Measurements from ENCODE around the gene NUDCD3. TPM values are rescaled to one million over a fixed set of nuclear protein-coding genes. Genes with fewer than 3 reads are reported as not detected.

NUDCD3 gene
- total and polyA plus RNA-seq, 4 donors = 24.8 to 91.0 (median 52.4) TPM

- ATAC-seq (ENCODE audit: insufficient read depth, low FRiP score) (no peak), DNase-seq (no peak)
- Histone ChIP-seq H3K4me3 (no peak overlapping the region), H3K9me3 (ENCODE audit: control insufficient read depth in 4 of 4, insufficient read depth in 3 of 4, low read length in 3 of 4) (no peaks in the 10 kb centered on the region), H3K27me3 (ENCODE audit: control insufficient read depth in 3 of 3, insufficient read depth in 3 of 3, low read length in 2 of 3) (no peaks in the 10 kb centered on the region), H3K9ac (ENCODE audit: insufficient read depth in 1 of 2, low read length in 2 of 2) (no peak overlapping the region), H3K4me1 (ENCODE audit: control insufficient read depth in 5 of 5, insufficient read depth in 5 of 5, low read length in 5 of 5) (peaks cover 0 to 9% (median 0%) of the 10 kb centered on the region in 5 donors), H3K36me3 (ENCODE audit: control insufficient read depth in 4 of 4, insufficient read depth in 4 of 4, low read length in 4 of 4) (peaks cover 0 to 9% (median 6%) of the 10 kb centered on the region in 4 donors), H3K27ac (ENCODE audit: low read depth in 1 of 2, low read length in 1 of 2) (no peak overlapping the region)
- 36 to 53% methylated on average over 3 of the region's 3 CpGs for WGBS, 2 donors
- TF ChIP-seq CTCF (IDR thresholded peaks at IDR 0.05; ENCODE audit: control extremely low read depth, extremely low read depth) = no peak
These were observed 30.1 kb downstream of the NUDCD3 start for GRCh38 chr7:44460325-44460724.

GRCh38 chr7:44455155-44455554 is 35.3 kb downstream of the NUDCD3 start:
- Histone ChIP-seq H3K4me3 (no peak overlapping the region), H3K27me3 (ENCODE audit: control insufficient read depth in 3 of 3, insufficient read depth in 3 of 3, low read length in 2 of 3) (no peaks in the 10 kb centered on the region), H3K36me3 (ENCODE audit: control insufficient read depth in 4 of 4, insufficient read depth in 4 of 4, low read length in 4 of 4) (peaks cover 0 to 9% (median 4%) of the 10 kb centered on the region in 4 donors), H3K4me1 (ENCODE audit: control insufficient read depth in 5 of 5, insufficient read depth in 5 of 5, low read length in 5 of 5) (peaks cover 0 to 8% (median 0%) of the 10 kb centered on the region in 5 donors), H3K9me3 (ENCODE audit: control insufficient read depth in 4 of 4, insufficient read depth in 3 of 4, low read length in 3 of 4) (no peaks in the 10 kb centered on the region), H3K27ac (ENCODE audit: low read depth in 1 of 2, low read length in 1 of 2) (no peak overlapping the region), H3K9ac (ENCODE audit: insufficient read depth in 1 of 2, low read length in 2 of 2) (no peak overlapping the region)
- WGBS, 2 donors = 96 to 98% methylated on average over 3 of the region's 3 CpGs
- TF ChIP-seq CTCF (IDR thresholded peaks at IDR 0.05; ENCODE audit: control extremely low read depth, extremely low read depth) = no peak
- ATAC-seq (ENCODE audit: insufficient read depth, low FRiP score) (no peak), DNase-seq (no peak)

- Histone ChIP-seq H3K27ac (ENCODE audit: low read depth in 1 of 2, low read length in 1 of 2) (no peak overlapping the region), H3K9ac (ENCODE audit: insufficient read depth in 1 of 2, low read length in 2 of 2) (no peak overlapping the region), H3K4me3 (no peak overlapping the region), H3K27me3 (ENCODE audit: control insufficient read depth in 3 of 3, insufficient read depth in 3 of 3, low read length in 2 of 3) (no peaks in the 10 kb centered on the region), H3K9me3 (ENCODE audit: control insufficient read depth in 4 of 4, insufficient read depth in 3 of 4, low read length in 3 of 4) (no peaks in the 10 kb centered on the region), H3K4me1 (ENCODE audit: control insufficient read depth in 5 of 5, insufficient read depth in 5 of 5, low read length in 5 of 5) (peaks cover 0 to 8% (median 0%) of the 10 kb centered on the region in 5 donors), H3K36me3 (ENCODE audit: control insufficient read depth in 4 of 4, insufficient read depth in 4 of 4, low read length in 4 of 4) (peaks cover 0 to 9% (median 4%) of the 10 kb centered on the region in 4 donors)
- TF ChIP-seq CTCF (IDR thresholded peaks at IDR 0.05; ENCODE audit: control extremely low read depth, extremely low read depth) = no peak
- 96 to 98% methylated on average over 2 of the region's 2 CpGs for whole genome bisulfite sequencing, 2 donors
- no peak for ATAC-seq (ENCODE audit: insufficient read depth, low FRiP score)
- no peak for DNase-seq
These were observed 36.1 kb downstream of the NUDCD3 start for GRCh38 chr7:44454348-44454747.

- ATAC-seq (ENCODE audit: insufficient read depth, low FRiP score) (no peak), DNase-seq (no peak)
- Histone ChIP-seq H3K9ac (ENCODE audit: insufficient read depth in 1 of 2, low read length in 2 of 2) (no peak overlapping the region), H3K4me3 (no peak overlapping the region), H3K27ac (ENCODE audit: low read depth in 1 of 2, low read length in 1 of 2) (no peak overlapping the region), H3K36me3 (ENCODE audit: control insufficient read depth in 4 of 4, insufficient read depth in 4 of 4, low read length in 4 of 4) (peaks cover 0 to 16% (median 4%) of the 10 kb centered on the region in 4 donors), H3K4me1 (ENCODE audit: control insufficient read depth in 5 of 5, insufficient read depth in 5 of 5, low read length in 5 of 5) (peaks cover 0 to 8% (median 8%) of the 10 kb centered on the region in 5 donors), H3K27me3 (ENCODE audit: control insufficient read depth in 3 of 3, insufficient read depth in 3 of 3, low read length in 2 of 3) (no peaks in the 10 kb centered on the region), H3K9me3 (ENCODE audit: control insufficient read depth in 4 of 4, insufficient read depth in 3 of 4, low read length in 3 of 4) (no peaks in the 10 kb centered on the region)
- no peak for TF ChIP-seq CTCF (IDR thresholded peaks at IDR 0.05; ENCODE audit: control extremely low read depth, extremely low read depth)
- 93 to 94% methylated on average over 7 of the region's 7 CpGs for WGBS, 2 donors
These were observed 39.3 kb downstream of the NUDCD3 start for GRCh38 chr7:44451123-44451522.

All from lung (tissue), 12 donors.